HUES64 (cell line): ENCODE measurements around the gene POLK. TPM values are rescaled to one million over a fixed set of nuclear protein-coding genes. Genes with fewer than 3 reads are reported as not detected.

Experiments used
- H3K27ac ChIP-seq: 2 replicates; pipeline ENCODE4 v1.7.0; 2013; ENCODE audit warnings: low read depth, low read length, inconsistent platforms
- H3K27me3 ChIP-seq: 2 replicates; pipeline ENCODE4 v1.6.1; 2013; ENCODE audit warnings: mild to moderate bottlenecking, low read length; ENCODE audit not compliant: insufficient read depth
- H3K36me3 ChIP-seq: 2 replicates; pipeline ENCODE4 v1.6.1; 2013; ENCODE audit warnings: mild to moderate bottlenecking, low read length; ENCODE audit not compliant: insufficient read depth
- H3K4me1 ChIP-seq: 2 replicates; pipeline ENCODE4 v1.6.1; 2013; ENCODE audit warnings: mild to moderate bottlenecking, low read length, moderate library complexity; ENCODE audit not compliant: insufficient read depth
- H3K4me3 ChIP-seq: 2 replicates; pipeline ENCODE4 v1.5.1; 2013; ENCODE audit warnings: mild to moderate bottlenecking, low read length, moderate library complexity
- H3K9ac ChIP-seq: 2 replicates; pipeline ENCODE4 v1.6.1; 2013; ENCODE audit warnings: mild to moderate bottlenecking, low read depth, low read length
- H3K9me3 ChIP-seq: 2 replicates; pipeline ENCODE4 v1.6.1; 2013; ENCODE audit warnings: low read depth, low read length; ENCODE audit not compliant: insufficient read depth
- WGBS: fragments of 150-250, 120-280 bp; methylation state at CpG from one replicate; pipeline ENCODE4 v1.1.7; 2013; ENCODE audit warnings: missing lambda C conversion rate; 5-methylcytosine and 5-hydroxymethylcytosine counted together
- polyA plus RNA-seq, 2 experiments: library from polyadenylated mRNA; stranded (reverse); fragments of 50-300 nt; gene quantifications; one replicate each; pipeline ENCODE4 v1.2.3, GENCODE V29; 2013

POLK gene
- polyA plus RNA-seq (2013, experiment 1 of 2) = 3.9 TPM
- polyA plus RNA-seq (2013, experiment 2 of 2) = 5.8 TPM

- Histone ChIP-seq H3K9me3 (no peaks in the 10 kb centered on the region), H3K27me3 (no peaks in the 10 kb centered on the region), H3K9ac (peak within 1 kb of the TSS; percentile 77), H3K4me3 (peak within 1 kb of the TSS; percentile 80), H3K27ac (peak within 1 kb of the TSS; percentile 62), H3K36me3 (no peaks in the 10 kb centered on the region), H3K4me1 (peaks cover 10% of the 10 kb centered on the region)
- WGBS = 2% methylated on average over 68 of the region's 71 CpGs
Observed at GRCh38 chr5:75511435-75512382, at the start of gene POLK, which contains the start of gene CERT1. POLK (plus strand) TSS chr5:75511891. CERT1 (minus strand) TSS chr5:75511629; CDS start chr5:75511207, 422 bp downstream.

GRCh38 chr5:75463726-75464125 is 48.0 kb upstream of the POLK start:
- H3K27me3 ChIP-seq = no peaks in the 10 kb centered on the region
- 100% methylated on average over 2 of the region's 2 CpGs for WGBS
- no peak overlapping the region for H3K4me3 ChIP-seq
- H3K36me3 ChIP-seq = no peaks in the 10 kb centered on the region
- no peaks in the 10 kb centered on the region for H3K9me3 ChIP-seq
- no peak overlapping the region for H3K9ac ChIP-seq
- peaks cover 38% of the 10 kb centered on the region for H3K4me1 ChIP-seq
- H3K27ac ChIP-seq = no peak overlapping the region

GRCh38 chr5:75465480-75465879 is 46.2 kb upstream of the POLK start:
- H3K36me3 ChIP-seq = no peaks in the 10 kb centered on the region

GRCh38 chr5:75466006-75466716 is 45.5 kb upstream of the POLK start:
- Histone ChIP-seq H3K27me3 (no peaks in the 10 kb centered on the region), H3K27ac (no peak overlapping the region), H3K4me3 (no peak overlapping the region), H3K4me1 (peaks cover 29% of the 10 kb centered on the region), H3K36me3 (no peaks in the 10 kb centered on the region), H3K9me3 (peaks cover 5% of the 10 kb centered on the region; the same call in 1 of the 2 replicates), H3K9ac (no peak overlapping the region)
- 87% methylated on average over 3 of the region's 6 CpGs for WGBS

More at GRCh38 chr5:75465480-75465879, 46.2 kb upstream of the POLK start:
- H3K27ac ChIP-seq = no peak overlapping the region
- H3K9ac ChIP-seq = no peak overlapping the region
- peaks cover 36% of the 10 kb centered on the region for H3K4me1 ChIP-seq
- peaks cover 5% of the 10 kb centered on the region; the same call in 1 of the 2 replicates for H3K9me3 ChIP-seq
- H3K4me3 ChIP-seq = no peak overlapping the region
- WGBS = 71% methylated on average over 1 of the region's 1 CpG
- no peaks in the 10 kb centered on the region for H3K27me3 ChIP-seq

GRCh38 chr5:75468593-75468992 is 43.1 kb upstream of the POLK start:
- 87% methylated on average over 2 of the region's 2 CpGs for WGBS
- Histone ChIP-seq H3K27me3 (no peaks in the 10 kb centered on the region), H3K4me1 (peaks cover 23% of the 10 kb centered on the region), H3K4me3 (no peak overlapping the region), H3K9me3 (peaks cover 5% of the 10 kb centered on the region; the same call in 1 of the 2 replicates), H3K36me3 (no peaks in the 10 kb centered on the region), H3K9ac (no peak overlapping the region), H3K27ac (no peak overlapping the region)

- no peak overlapping the region for H3K27ac ChIP-seq
- H3K4me3 ChIP-seq = no peak overlapping the region
- H3K27me3 ChIP-seq = no peaks in the 10 kb centered on the region
- 94% methylated on average over 1 of the region's 1 CpG for WGBS
- no peak overlapping the region for H3K9ac ChIP-seq
- peaks cover 19% of the 10 kb centered on the region for H3K4me1 ChIP-seq
- H3K36me3 ChIP-seq = no peaks in the 10 kb centered on the region
- peaks cover 5% of the 10 kb centered on the region; the same call in 1 of the 2 replicates for H3K9me3 ChIP-seq
Observed at GRCh38 chr5:75469017-75469416, 42.7 kb upstream of the POLK start.

GRCh38 chr5:75471193-75471592 is 40.5 kb upstream of the POLK start:
- no peaks in the 10 kb centered on the region for H3K27me3 ChIP-seq
- H3K4me1 ChIP-seq = peaks cover 6% of the 10 kb centered on the region
- H3K9me3 ChIP-seq = peaks cover 5% of the 10 kb centered on the region; the same call in 1 of the 2 replicates
- WGBS = 90% methylated on average over 1 of the region's 2 CpGs
- H3K9ac ChIP-seq = no peak overlapping the region
- H3K36me3 ChIP-seq = no peaks in the 10 kb centered on the region
- H3K4me3 ChIP-seq = no peak overlapping the region
- H3K27ac ChIP-seq = no peak overlapping the region

- no peak overlapping the region for H3K4me3 ChIP-seq
- peaks cover 10% of the 10 kb centered on the region; the same call in 1 of the 2 replicates for H3K4me1 ChIP-seq
- peaks cover 5% of the 10 kb centered on the region; the same call in 1 of the 2 replicates for H3K9me3 ChIP-seq
- no peak overlapping the region for H3K9ac ChIP-seq
- H3K36me3 ChIP-seq = no peaks in the 10 kb centered on the region
- WGBS = 100% methylated on average over 1 of the region's 1 CpG
- H3K27me3 ChIP-seq = no peaks in the 10 kb centered on the region
- no peak overlapping the region for H3K27ac ChIP-seq
Observed at GRCh38 chr5:75472973-75473372, 38.7 kb upstream of the POLK start.

- WGBS = 97% methylated on average over 2 of the region's 2 CpGs
- Histone ChIP-seq H3K9me3 (peaks cover 5% of the 10 kb centered on the region; the same call in 1 of the 2 replicates), H3K9ac (no peak overlapping the region), H3K36me3 (no peaks in the 10 kb centered on the region), H3K4me1 (peaks cover 10% of the 10 kb centered on the region), H3K27ac (no peak overlapping the region), H3K27me3 (no peaks in the 10 kb centered on the region), H3K4me3 (no peak overlapping the region)
Observed at GRCh38 chr5:75473463-75473862, 38.2 kb upstream of the POLK start.

GRCh38 chr5:75475364-75475763 is 36.3 kb upstream of the POLK start:
- 57% methylated on average over 4 of the region's 4 CpGs for WGBS
- H3K27ac ChIP-seq = peak overlapping the region; percentile 69; the same call in 1 of the 2 replicates
- no peak overlapping the region for H3K4me3 ChIP-seq
- no peaks in the 10 kb centered on the region for H3K27me3 ChIP-seq
- no peaks in the 10 kb centered on the region for H3K36me3 ChIP-seq
- peaks cover 10% of the 10 kb centered on the region for H3K4me1 ChIP-seq
- H3K9ac ChIP-seq = no peak overlapping the region
- no peaks in the 10 kb centered on the region; the same call in 1 of the 2 replicates for H3K9me3 ChIP-seq

- Histone ChIP-seq H3K9me3 (no peaks in the 10 kb centered on the region), H3K36me3 (no peaks in the 10 kb centered on the region), H3K27ac (no peak overlapping the region), H3K9ac (no peak overlapping the region), H3K27me3 (no peaks in the 10 kb centered on the region), H3K4me3 (no peak overlapping the region), H3K4me1 (peaks cover 23% of the 10 kb centered on the region)
- WGBS = 86% methylated on average over 3 of the region's 4 CpGs
Observed at GRCh38 chr5:75481024-75481423, 30.7 kb upstream of the POLK start.
